IMR-90 (cell line): Measurements from ENCODE around the gene INPP4A. TPM values are rescaled to one million over a fixed set of nuclear protein-coding genes. Genes with fewer than 3 reads are reported as not detected.

Experiments
- ATAC-seq: fragments of 200-7000 bp; cut with Tn5 transposase; 2 replicates; pipeline ENCODE4 v1.9.1; 2020; ENCODE audit warnings: low read depth, mild to moderate bottlenecking, moderate library complexity
- BruUV-seq: library from RNA; stranded (reverse); fragments of 400-500 nt; replicated peaks from 2 replicates; lab custom pipeline; 2021; lab: Mats Ljungman, UMichigan
- CTCF ChIA-PET: fragments of 300-600 bp; formaldehyde crosslinking; extraction: SDS; loops from one replicate; lab custom pipeline; 2021; ENCODE audit warnings: antibody characterized with exemption; lab: Yijun Ruan, JAX
- POLR2A ChIA-PET: fragments of 300-600 bp; sonication (Branson Sonifier 250); formaldehyde crosslinking; loops from one replicate; lab custom pipeline; 2022; ENCODE audit warnings: antibody characterized with exemption; ENCODE audit not compliant: unreplicated experiment; lab: Charles Lee
- DNase-seq: peaks from one replicate; pipeline ENCODE4 v3.0.0; 2013
- H2AFZ ChIP-seq: replicated peaks from 2 replicates; pipeline ENCODE3; 2013; ENCODE audit warnings: low read length, mild to moderate bottlenecking; ENCODE audit not compliant: poor library complexity
- H2AK5ac ChIP-seq: 2 replicates; pipeline ENCODE4 v1.6.1; 2013; ENCODE audit warnings: low read depth, low read length, inconsistent platforms
- H2AK9ac ChIP-seq: replicated peaks from 2 replicates; pipeline ENCODE3; 2013; ENCODE audit warnings: mild to moderate bottlenecking, low read depth, low read length, moderate library complexity; ENCODE audit not compliant: poor library complexity
- H2BK120ac ChIP-seq: 2 replicates; pipeline ENCODE4 v1.6.1; 2013; ENCODE audit warnings: low read depth, low read length, inconsistent platforms
- H2BK15ac ChIP-seq: 3 replicates; pipeline ENCODE4 v1.6.1; 2013; ENCODE audit warnings: low read depth, low read length, inconsistent platforms
- H2BK20ac ChIP-seq: 2 replicates; pipeline ENCODE4 v1.6.1; 2013; ENCODE audit warnings: low read depth, mild to moderate bottlenecking, inconsistent platforms, low read length, moderate library complexity
- H2BK5ac ChIP-seq: 2 replicates; pipeline ENCODE4 v1.6.1; 2013; ENCODE audit warnings: mild to moderate bottlenecking, low read depth, low read length, inconsistent platforms; ENCODE audit not compliant: poor library complexity, severe bottlenecking
- H3K14ac ChIP-seq: replicated peaks from 2 replicates; pipeline ENCODE4 v1.6.1; 2013; ENCODE audit warnings: low read depth, low read length, inconsistent platforms
- H3K18ac ChIP-seq: 2 replicates; pipeline ENCODE4 v1.6.1; 2013; ENCODE audit warnings: low read depth, low read length, control low read depth
- H3K23ac ChIP-seq: 2 replicates; pipeline ENCODE4 v1.6.1; 2013; ENCODE audit warnings: low read depth, low read length, inconsistent platforms
- H3K27ac ChIP-seq: 2 replicates; pipeline ENCODE4 v1.5.1; 2013; ENCODE audit warnings: mild to moderate bottlenecking, control low read depth, low read length; ENCODE audit not compliant: insufficient read depth
- H3K27me3 ChIP-seq: 2 replicates; pipeline ENCODE4 v1.6.1; 2013; ENCODE audit warnings: low read length; ENCODE audit not compliant: control insufficient read depth, insufficient read depth
- H3K36me3 ChIP-seq: 2 replicates; pipeline ENCODE4 v1.6.1; 2013; ENCODE audit warnings: low read length, mixed read lengths; ENCODE audit not compliant: control insufficient read depth, insufficient read depth
- H3K4ac ChIP-seq: 2 replicates; pipeline ENCODE4 v1.6.1; 2013; ENCODE audit warnings: low read depth, low read length, inconsistent platforms
- H3K4me1 ChIP-seq: 2 replicates; pipeline ENCODE4 v1.6.1; 2013; ENCODE audit warnings: low read length, mixed read lengths; ENCODE audit not compliant: control insufficient read depth, insufficient read depth
- H3K4me2 ChIP-seq: 2 replicates; pipeline ENCODE4 v1.6.1; 2013; ENCODE audit warnings: low read depth, mild to moderate bottlenecking, control low read depth, low read length, moderate library complexity
- H3K4me3 ChIP-seq: 2 replicates; pipeline ENCODE4 v1.5.1; 2013; ENCODE audit warnings: low read depth, mild to moderate bottlenecking, control low read depth, low read length, moderate library complexity; ENCODE audit not compliant: insufficient read depth
- H3K56ac ChIP-seq: 2 replicates; pipeline ENCODE4 v1.6.1; 2013; ENCODE audit warnings: low read length, inconsistent platforms; ENCODE audit not compliant: insufficient read depth; ENCODE audit errors: extremely low read depth
- H3K79me1 ChIP-seq, 2 experiments: 2 replicates each; pipeline ENCODE4 v1.6.1; 2013; ENCODE audit warnings: low read length in 2 of 2, inconsistent platforms in 1 of 2, low read depth in 1 of 2
- H3K9ac ChIP-seq: 2 replicates; pipeline ENCODE4 v1.6.1; 2013; ENCODE audit warnings: low read depth, low read length, control low read depth
- H3K9me1 ChIP-seq: 2 replicates; pipeline ENCODE4 v1.6.1; 2013; ENCODE audit warnings: low read length, inconsistent platforms; ENCODE audit not compliant: insufficient read depth
- H3K9me3 ChIP-seq: 2 replicates; pipeline ENCODE4 v1.6.1; 2013; ENCODE audit warnings: low read length; ENCODE audit not compliant: control insufficient read depth, insufficient read depth
- H4K20me1 ChIP-seq: 2 replicates; pipeline ENCODE4 v1.6.1; 2013; ENCODE audit warnings: low read length, inconsistent platforms; ENCODE audit not compliant: insufficient read depth
- H4K5ac ChIP-seq: 2 replicates; pipeline ENCODE4 v1.6.1; 2013; ENCODE audit warnings: mild to moderate bottlenecking, low read depth, low read length, control low read depth
- H4K8ac ChIP-seq, 2 experiments: 2 replicates each; pipeline ENCODE4 v1.6.1; 2013; ENCODE audit warnings: low read depth in 2 of 2, low read length in 2 of 2, control low read depth in 1 of 2, inconsistent platforms in 1 of 2
- H4K91ac ChIP-seq: 2 replicates; pipeline ENCODE4 v1.6.1; 2013; ENCODE audit warnings: low read depth, low read length, inconsistent platforms; ENCODE audit not compliant: insufficient read depth
- MAFK ChIP-seq: IDR thresholded peaks from 2 replicates; pipeline ENCODE4 v1.6.1; 2012; ENCODE audit warnings: low read depth, low read length, improper control_type of control experiment
- RAD21 ChIP-seq: IDR thresholded peaks from 2 replicates; pipeline ENCODE4 v1.6.1; 2012; ENCODE audit warnings: low read length, improper control_type of control experiment
- WGBS, 2 experiments: methylation state at CpG; one replicate each; pipeline versions ENCODE4 v1.1.5 to v1.1.7; 2013; ENCODE audit warnings: missing lambda C conversion rate in 2 of 2; ENCODE audit not compliant: insufficient read length in 1 of 2; ENCODE audit errors: extremely low coverage in 2 of 2; 5-methylcytosine and 5-hydroxymethylcytosine counted together
- dilution Hi-C: fragments of 300-500 bp; cut with HindIII; formaldehyde crosslinking; loops from one replicate; pipeline ENCODE4 v1.14.3; 2018; ENCODE audit warnings: low sequenced_read_pairs; ENCODE audit not compliant: unreplicated experiment
- in situ Hi-C: fragments of 300-500 bp; cut with MboI; formaldehyde crosslinking; loops from 3 replicates; pipeline ENCODE4 v1.14.3; 2019; ENCODE audit warnings: low sequenced_read_pairs, inconsistent platforms, mixed read lengths
- intact Hi-C: fragments of 100-400 bp; cut with micrococcal nuclease; formaldehyde crosslinking; loops from 2 replicates; pipeline ENCODE4 v1.10.0; 2022
- polyA plus RNA-seq, 3 experiments: library from polyadenylated mRNA; depleted of rRNA; stranded (reverse); fragments of >200 nt; gene quantifications; 2 replicates each; pipeline ENCODE4 v1.2.3, GENCODE V29; 2012; ENCODE audit warnings: low replicate concordance in 1 of 3
- total RNA-seq: library from RNA; depleted of rRNA; stranded (reverse); fragments of >200 nt; gene quantifications from 2 replicates; pipeline ENCODE4 v1.2.3, GENCODE V29; 2012

The INPP4A gene
- total and polyA plus RNA-seq, 2 of the 4 experiments (the other 2 are of a cell fraction) = 14.5 to 27.1 TPM

DNA sequence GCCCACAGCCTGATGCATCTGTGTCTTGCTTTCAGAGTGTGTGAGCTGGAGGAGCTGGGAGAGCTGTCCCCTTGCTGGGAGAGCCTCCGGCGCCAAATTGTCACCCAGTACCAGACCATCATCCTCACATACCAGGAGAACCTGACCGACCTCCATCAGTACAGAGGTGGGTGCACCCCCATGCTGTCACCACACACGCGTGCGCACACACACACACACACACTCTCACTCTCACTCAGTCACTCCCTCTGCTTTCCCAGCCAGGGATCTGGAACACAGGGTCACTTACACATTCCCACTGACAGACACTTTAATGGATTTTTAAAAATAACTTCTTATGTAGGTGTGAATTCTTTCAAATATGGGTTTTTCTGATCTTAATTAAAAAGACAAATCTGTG, 99.2 kb downstream of the INPP4A start:
- dilution Hi-C loops = no loop called here
- no peaks in the 10 kb centered on the region for H3K79me1 ChIP-seq
- no peak overlapping the region for H3K4me2 ChIP-seq
- H2AK5ac ChIP-seq = no peak overlapping the region
- no peak overlapping the region for H3K18ac ChIP-seq
- H2AK9ac ChIP-seq = no peak overlapping the region
- POLR2A ChIA-PET = no interaction called here
- H4K8ac ChIP-seq = no peak overlapping the region
- no peak overlapping the region for H4K91ac ChIP-seq
- CTCF ChIA-PET = no interaction called here
- no peak overlapping the region for H3K56ac ChIP-seq
- no peak overlapping the region for H2BK20ac ChIP-seq
- in situ Hi-C loops = no loop called here
- no peak overlapping the region for H3K4ac ChIP-seq
- intact Hi-C loops = no loop called here
- no TSS peak for BruUV-seq
- DNase-seq (no peak), ATAC-seq (no peak)
- H2BK15ac ChIP-seq = no peak overlapping the region
- WGBS, 2 experiments = no CpG with 5 or more reads among the region's 6 CpGs
- H3K4me1 ChIP-seq = no peaks in the 10 kb centered on the region
- H3K4me3 ChIP-seq = no peak overlapping the region
- H3K36me3 ChIP-seq = peaks cover 23% of the 10 kb centered on the region
- H3K27ac ChIP-seq = no peak overlapping the region
- peaks cover 5% of the 10 kb centered on the region; the same call in 1 of the 2 replicates for H3K9me1 ChIP-seq
- no peaks in the 10 kb centered on the region for H3K27me3 ChIP-seq
- H2BK5ac ChIP-seq = no peak overlapping the region
- no peak for TF ChIP-seq RAD21
- TF ChIP-seq MAFK = no peak
- H2AFZ ChIP-seq = no peak overlapping the region
- no peak overlapping the region for H4K5ac ChIP-seq
- no peak overlapping the region for H3K9ac ChIP-seq
- H3K23ac ChIP-seq = no peak overlapping the region
- H4K20me1 ChIP-seq = no peaks in the 10 kb centered on the region
- H3K14ac ChIP-seq = no peak overlapping the region
- no peak overlapping the region for H2BK120ac ChIP-seq
- no peaks in the 10 kb centered on the region for H3K9me3 ChIP-seq
